ENCODE results near the gene IFNGR1.

DNA sequence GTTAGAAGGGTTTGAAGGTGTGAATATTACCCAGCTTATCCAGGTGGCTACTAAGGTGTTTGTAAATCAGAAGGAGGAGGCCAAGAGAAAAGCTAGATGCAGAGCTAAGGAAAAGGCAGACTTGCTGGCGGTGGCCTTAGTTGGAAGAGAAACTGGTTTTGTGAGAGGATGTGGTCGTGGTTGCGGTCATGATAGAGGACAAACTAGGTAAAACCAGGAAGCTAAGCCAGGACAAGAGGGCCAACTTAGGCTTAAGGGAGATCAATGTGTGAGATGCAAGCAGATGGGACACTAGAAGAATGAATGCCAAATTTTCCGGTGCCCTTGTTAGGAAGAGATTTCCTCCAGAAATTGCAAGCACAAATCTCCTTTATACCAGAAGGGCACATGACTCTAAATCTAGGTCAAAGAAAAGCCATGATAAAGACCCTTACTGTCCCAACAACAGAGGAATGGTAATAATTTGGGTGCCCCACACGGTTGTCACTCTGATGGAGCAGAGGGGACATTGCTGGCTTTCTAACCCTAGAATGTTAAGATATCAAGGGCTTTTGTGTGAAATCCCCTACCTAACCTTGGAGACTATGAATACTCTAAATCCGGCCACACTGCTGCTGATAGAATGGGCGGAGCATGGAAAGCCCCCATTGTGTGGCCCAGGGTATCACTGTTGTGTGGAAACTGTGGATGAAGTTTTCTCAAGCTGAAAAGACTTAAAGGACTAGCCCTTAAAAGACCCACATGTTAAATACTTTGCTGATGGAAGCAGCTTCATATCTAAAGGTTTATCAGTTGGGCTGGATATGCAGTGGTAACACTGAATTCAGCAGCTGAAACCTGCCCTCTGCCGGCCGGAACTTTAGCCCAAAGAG, 53.6 kb downstream of the IFNGR1 start:
- TF ChIP-seq, protein P1, sequence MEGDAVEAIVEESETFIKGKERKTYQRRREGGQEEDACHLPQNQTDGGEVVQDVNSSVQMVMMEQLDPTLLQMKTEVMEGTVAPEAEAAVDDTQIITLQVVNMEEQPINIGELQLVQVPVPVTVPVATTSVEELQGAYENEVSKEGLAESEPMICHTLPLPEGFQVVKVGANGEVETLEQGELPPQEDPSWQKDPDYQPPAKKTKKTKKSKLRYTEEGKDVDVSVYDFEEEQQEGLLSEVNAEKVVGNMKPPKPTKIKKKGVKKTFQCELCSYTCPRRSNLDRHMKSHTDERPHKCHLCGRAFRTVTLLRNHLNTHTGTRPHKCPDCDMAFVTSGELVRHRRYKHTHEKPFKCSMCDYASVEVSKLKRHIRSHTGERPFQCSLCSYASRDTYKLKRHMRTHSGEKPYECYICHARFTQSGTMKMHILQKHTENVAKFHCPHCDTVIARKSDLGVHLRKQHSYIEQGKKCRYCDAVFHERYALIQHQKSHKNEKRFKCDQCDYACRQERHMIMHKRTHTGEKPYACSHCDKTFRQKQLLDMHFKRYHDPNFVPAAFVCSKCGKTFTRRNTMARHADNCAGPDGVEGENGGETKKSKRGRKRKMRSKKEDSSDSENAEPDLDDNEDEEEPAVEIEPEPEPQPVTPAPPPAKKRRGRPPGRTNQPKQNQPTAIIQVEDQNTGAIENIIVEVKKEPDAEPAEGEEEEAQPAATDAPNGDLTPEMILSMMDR (IDR thresholded peaks at IDR 0.05) = peak; percentile 46 to 68 (median 58)
- TF ChIP-seq POLR2A (IDR thresholded peaks at IDR 0.05) = no peak

All from right lobe of liver (tissue), 4 donors.